ENCODE data around the gene FCHO2. TPM values are rescaled to one million over a fixed set of nuclear protein-coding genes. Genes with fewer than 3 reads are reported as not detected.

FCHO2 gene
- total and polyA plus RNA-seq, 10 of the 15 experiments (the other 5 are each of a cell fraction or from before 2014, with no cell fraction given), result 0.05 to 1.4 (median 0.18) TPM

- H3K9ac ChIP-seq (ENCODE audit: control insufficient read depth, insufficient read depth, low read length), result no peak overlapping the region
- intact Hi-C loops (cut with micrococcal nuclease; ENCODE audit: unreplicated experiment), result no loop called here
- CTCF ChIA-PET, result no interaction called here
- H3K36me3 ChIP-seq (ENCODE audit: control insufficient read depth in 2 of 2, insufficient read depth in 2 of 2, low read length in 1 of 2), result no peaks in the 10 kb centered on the region
- no peak for FAIRE-seq
- H3K4me3 ChIP-seq, result no peak overlapping the region
- H3K27me3 ChIP-seq (replicated peaks in 1 of 2; ENCODE audit: control insufficient read depth in 2 of 2, insufficient read depth in 2 of 2, low read length in 1 of 2), result peaks cover 0 to 2% of the 10 kb centered on the region in 2 experiments; a peak in 1 of 4 replicates
- no peak overlapping the region for H3K4me2 ChIP-seq (ENCODE audit: control insufficient read depth, insufficient read depth)
- TF ChIP-seq LARP7 (IDR thresholded peaks at IDR 0.05) (no peak), JUND (IDR thresholded peaks at IDR 0.05; ENCODE audit: low read depth, low read length) (no peak), HCFC1 (IDR thresholded peaks at IDR 0.05; ENCODE audit: low read length) (no peak), TCF7 (IDR thresholded peaks at IDR 0.05; ENCODE audit: borderline replicate concordance) (no peak), ZNF207 (IDR thresholded peaks at IDR 0.05; ENCODE audit: borderline replicate concordance) (no peak), TARDBP (IDR thresholded peaks at IDR 0.05; ENCODE audit: borderline replicate concordance) (no peak), SRF (IDR thresholded peaks at IDR 0.05; ENCODE audit: low read depth in 2 of 2, low read length in 2 of 2) (no peak), IRF4 (IDR thresholded peaks at IDR 0.05; ENCODE audit: low read depth, low read length) (no peak), REST (IDR thresholded peaks at IDR 0.05; ENCODE audit: low read depth, low read length) (no peak), RELA (IDR thresholded peaks at IDR 0.05; ENCODE audit: borderline replicate concordance, partially characterized antibody) (no peak), STAT1 (conservative IDR thresholded peaks at IDR 0.05) (no peak), DPF2 (IDR thresholded peaks at IDR 0.05) (no peak), TCF3 (IDR thresholded peaks at IDR 0.05; ENCODE audit: borderline replicate concordance, insufficient read depth, low read depth, low read length) (no peak)
- POLR2A ChIA-PET, result no interaction called here
- H3K79me2 ChIP-seq (ENCODE audit: control insufficient read depth, insufficient read depth, low read length), result no peaks in the 10 kb centered on the region
- H3K27ac ChIP-seq (ENCODE audit: control insufficient read depth, insufficient read depth), result no peak overlapping the region
- no peaks in the 10 kb centered on the region for H4K20me1 ChIP-seq (ENCODE audit: control insufficient read depth, insufficient read depth)
- no peaks in the 10 kb centered on the region for H3K4me1 ChIP-seq (ENCODE audit: control insufficient read depth, insufficient read depth, low read length)
- WGBS (ENCODE audit: insufficient coverage, insufficient replicate concordance, low lambda C conversion rate, missing lambda C conversion rate), result 49% methylated on average over 14 of the region's 15 CpGs
- no peak overlapping the region for H2AFZ ChIP-seq (ENCODE audit: control insufficient read depth, low read depth, low read length)
- BruUV-seq (replicated peaks), result no TSS peak
- RAD21 ChIA-PET (ENCODE audit: unreplicated experiment), result no interaction called here
- no peaks in the 10 kb centered on the region for H3K9me3 ChIP-seq (replicated peaks; ENCODE audit: control insufficient read depth, insufficient read depth, low read length)
- SMC1A ChIA-PET (ENCODE audit: uncharacterized antibody, unreplicated experiment), result no interaction called here
- in situ Hi-C loops (cut with MboI), result no loop called here
- ATAC-seq, result no peak
- DNase-seq (ENCODE audit: low read depth, low spot score), result no peak
Observed at GRCh38 chr5:73136055-73136562, 180.3 kb downstream of the FCHO2 start.

Data from GM12878 (cell line).